IgD-negative memory B cell (primary cell): ENCODE measurements around the gene SLC25A1. TPM values are rescaled to one million over a fixed set of nuclear protein-coding genes. Genes with fewer than 3 reads are reported as not detected.
"Not testable (repeated sequence)": the region's sequence is repeated elsewhere in the genome, so short reads cannot be mapped to it uniquely, and the experiment has no call there.

ENCODE experiments used
- H3K27ac Mint-ChIP-seq, 3 donors: one replicate each; pipeline ENCODE4 v1.8.0; 2020 to 2022; ENCODE audit warnings: mild to moderate bottlenecking in 3 of 3, mixed read lengths in 3 of 3, moderate library complexity in 1 of 3
- H3K27me3 Mint-ChIP-seq: one replicate; pipeline ENCODE4 v1.8.0; 2021; ENCODE audit warnings: mixed read lengths
- H3K36me3 Mint-ChIP-seq: one replicate; pipeline ENCODE4 v1.8.0; 2020; ENCODE audit warnings: mild to moderate bottlenecking, mixed read lengths
- H3K4me1 Mint-ChIP-seq, 3 donors: one replicate each; pipeline ENCODE4 v1.8.0; 2020 to 2022; ENCODE audit warnings: mixed read lengths in 3 of 3, mild to moderate bottlenecking in 1 of 3
- H3K4me3 Mint-ChIP-seq, 4 donors: one replicate each; pipeline ENCODE4 v1.8.0; 2020 to 2022; ENCODE audit warnings: mild to moderate bottlenecking in 4 of 4, mixed read lengths in 4 of 4, moderate library complexity in 3 of 4
- H3K9me3 Mint-ChIP-seq, 3 donors: one replicate each; pipeline ENCODE4 v1.8.0; 2020 to 2021; ENCODE audit warnings: mixed read lengths in 3 of 3, mild to moderate bottlenecking in 1 of 3
- polyA plus RNA-seq: library from polyadenylated mRNA; unstranded; fragments of 300-500 nt; fragmentation: Illumina TruSeq; gene quantifications from one replicate; pipeline ENCODE4 v1.2.3, GENCODE V29; 2021

The SLC25A1 gene
- polyA plus RNA-seq, 1 donor from 2014 or later, result 113 TPM

DNA sequence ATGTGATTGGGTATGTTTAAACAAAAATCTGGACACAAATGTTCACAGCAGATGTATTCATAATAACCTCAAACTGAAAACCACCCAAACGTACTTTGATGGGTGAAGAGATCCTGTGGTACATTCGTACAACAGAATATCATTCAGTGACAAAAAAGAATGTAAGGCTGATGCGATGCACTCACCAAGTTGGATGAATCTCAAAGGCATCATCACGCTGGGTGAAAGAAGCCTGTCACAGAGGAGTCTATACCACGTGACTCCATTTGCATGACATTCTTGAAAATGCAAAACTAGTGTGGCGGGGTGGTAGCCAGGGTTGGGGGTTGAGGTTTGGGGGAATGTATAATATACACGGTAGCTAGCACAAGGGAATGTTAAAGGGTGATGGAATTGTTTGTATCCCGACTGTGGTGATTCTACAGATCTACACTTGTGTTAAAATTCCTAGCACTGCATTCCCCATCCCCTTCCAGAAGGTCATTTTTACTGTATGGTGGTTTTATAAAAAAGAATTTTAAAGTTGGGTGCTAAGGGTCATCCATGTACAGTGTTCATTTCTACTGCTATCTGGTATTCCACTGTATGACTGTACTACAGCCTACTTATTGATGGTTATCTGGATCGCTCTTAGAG is 35.0 kb upstream of the SLC25A1 start:
- H3K36me3 Mint-ChIP-seq, result no peaks in the 10 kb centered on the region
- no peak overlapping the region for H3K27ac Mint-ChIP-seq
- H3K9me3 Mint-ChIP-seq, result peaks cover 0 to 2% (median 0%) of the 10 kb centered on the region in 3 donors
- H3K4me1 Mint-ChIP-seq, result peaks cover 0 to 12% (median 10%) of the 10 kb centered on the region in 3 donors
- H3K27me3 Mint-ChIP-seq, result peaks cover 18% of the 10 kb centered on the region
- H3K4me3 Mint-ChIP-seq, result no peak overlapping the region

- H3K4me3 Mint-ChIP-seq, result no peak overlapping the region
- peaks cover 0 to 2% (median 0%) of the 10 kb centered on the region in 3 donors for H3K9me3 Mint-ChIP-seq
- H3K27me3 Mint-ChIP-seq, result peaks cover 18% of the 10 kb centered on the region
- H3K36me3 Mint-ChIP-seq, result no peaks in the 10 kb centered on the region
- peaks cover 0 to 11% (median 10%) of the 10 kb centered on the region in 3 donors for H3K4me1 Mint-ChIP-seq
- H3K27ac Mint-ChIP-seq, result no peak overlapping the region
Measured at GRCh38 chr22:19213001-19213400, 34.5 kb upstream of the SLC25A1 start.

DNA sequence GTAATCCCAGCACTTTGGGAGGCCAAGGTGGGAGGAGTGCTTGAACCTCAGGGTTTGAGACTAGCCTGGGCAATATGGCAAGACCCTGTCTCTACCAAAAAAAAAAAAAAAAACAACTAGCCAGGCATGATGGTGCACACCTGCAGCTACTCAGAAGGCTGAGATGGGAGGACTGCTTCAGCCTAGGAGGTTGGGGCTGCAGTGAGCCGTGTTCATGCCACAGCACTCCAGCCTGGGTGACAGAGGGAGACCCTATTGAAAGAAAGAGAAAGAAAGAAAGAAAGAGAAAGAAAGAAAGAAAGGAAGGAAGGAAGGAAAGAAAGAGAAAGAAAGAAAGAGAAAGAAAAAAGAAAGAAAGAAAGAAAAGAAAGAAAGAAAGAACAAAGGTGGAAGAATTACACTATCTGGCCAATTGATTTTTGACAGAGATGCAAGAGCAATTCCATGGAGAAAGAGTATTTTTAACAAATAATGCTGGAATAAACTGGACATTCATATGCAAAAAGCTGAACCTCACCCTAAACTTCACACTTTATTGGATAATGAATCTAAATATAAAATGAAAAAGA is 33.9 kb upstream of the SLC25A1 start:
- Mint-ChIP-seq H3K9me3 (peaks cover 0 to 2% (median 0%) of the 10 kb centered on the region in 3 donors), H3K4me3 (no peak overlapping the region), H3K36me3 (no peaks in the 10 kb centered on the region), H3K4me1 (peaks cover 0 to 9% (median 8%) of the 10 kb centered on the region in 3 donors), H3K27me3 (peaks cover 18% of the 10 kb centered on the region), H3K27ac (no peak overlapping the region)

GRCh38 chr22:19210188-19210587 is 31.7 kb upstream of the SLC25A1 start:
- Mint-ChIP-seq H3K36me3 (no peaks in the 10 kb centered on the region), H3K9me3 (peaks cover 0 to 2% (median 0%) of the 10 kb centered on the region in 3 donors), H3K4me3 (no peak overlapping the region), H3K4me1 (peaks cover 0 to 9% (median 8%) of the 10 kb centered on the region in 3 donors), H3K27ac (no peak overlapping the region), H3K27me3 (peaks cover 15% of the 10 kb centered on the region)

GRCh38 chr22:19208287-19208847 is 29.8 kb upstream of the SLC25A1 start:
- Mint-ChIP-seq H3K36me3 (no peaks in the 10 kb centered on the region), H3K4me1 (peaks cover 0 to 8% (median 5%) of the 10 kb centered on the region in 3 donors), H3K4me3 (no peak overlapping the region)

DNA sequence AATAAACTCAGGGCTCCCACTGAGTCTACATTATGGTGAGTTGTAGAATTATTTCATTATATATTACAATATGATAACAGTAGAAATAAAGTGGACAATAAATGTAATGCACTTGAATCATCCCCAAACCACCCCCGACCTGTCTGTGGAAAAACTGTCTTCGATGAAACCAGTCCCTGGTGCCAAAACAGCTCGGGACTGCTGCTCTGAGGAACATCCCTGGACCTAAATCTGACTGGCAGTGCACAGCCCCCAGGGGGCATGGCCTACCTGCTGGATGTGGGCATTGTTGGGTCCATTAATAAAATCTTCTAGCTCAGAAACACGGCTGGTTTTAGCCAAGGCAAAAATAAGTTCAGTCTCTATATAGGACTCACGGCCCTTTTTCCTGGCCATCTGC is 29.3 kb upstream of the SLC25A1 start:
- no peak overlapping the region for H3K4me3 Mint-ChIP-seq
- no peaks in the 10 kb centered on the region for H3K36me3 Mint-ChIP-seq
- H3K4me1 Mint-ChIP-seq, result peaks cover 0 to 4% (median under 1%) of the 10 kb centered on the region in 3 donors
- H3K27me3 Mint-ChIP-seq, result peaks cover 8% of the 10 kb centered on the region
- no peak overlapping the region for H3K27ac Mint-ChIP-seq
- H3K9me3 Mint-ChIP-seq, result peaks cover 0 to 2% (median 0%) of the 10 kb centered on the region in 3 donors

More at GRCh38 chr22:19208287-19208847, 29.8 kb upstream of the SLC25A1 start:
- Mint-ChIP-seq H3K27me3 (peaks cover 8% of the 10 kb centered on the region), H3K27ac (no peak overlapping the region), H3K9me3 (peaks cover 0 to 2% (median 0%) of the 10 kb centered on the region in 3 donors)

DNA sequence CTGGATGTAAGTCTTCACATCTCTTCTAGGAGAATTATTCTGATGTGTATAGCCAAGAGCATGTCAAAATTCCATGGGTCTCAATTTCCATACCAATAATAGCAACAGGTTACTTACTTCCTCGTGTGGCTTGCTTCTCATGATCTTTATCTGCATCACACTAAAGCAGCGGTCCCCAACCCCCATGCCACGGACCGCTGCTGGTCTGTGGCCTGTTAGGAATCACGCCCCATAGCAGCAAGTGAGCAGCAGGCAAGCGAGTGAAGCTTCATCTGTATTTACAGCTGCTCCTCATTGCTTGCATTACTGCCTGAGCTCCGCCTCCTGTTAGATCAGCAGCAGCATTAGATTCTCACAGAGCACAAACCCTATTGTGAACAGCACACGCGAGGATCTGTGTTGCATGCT is 28.9 kb upstream of the SLC25A1 start:
- Mint-ChIP-seq H3K9me3 (peaks cover 0 to 2% (median 0%) of the 10 kb centered on the region in 3 donors), H3K4me1 (peaks cover 0 to 2% (median 0%) of the 10 kb centered on the region in 3 donors)

GRCh38 chr22:19206287-19206686 is 27.8 kb upstream of the SLC25A1 start:
- no peak overlapping the region for H3K27ac Mint-ChIP-seq

More for the DNA sequence above, 28.9 kb upstream of the SLC25A1 start:
- H3K27ac Mint-ChIP-seq, result no peak overlapping the region
- H3K36me3 Mint-ChIP-seq, result peaks cover 2% of the 10 kb centered on the region
- no peak overlapping the region for H3K4me3 Mint-ChIP-seq
- peaks cover 8% of the 10 kb centered on the region for H3K27me3 Mint-ChIP-seq

GRCh38 chr22:19204640-19205039 is 26.1 kb upstream of the SLC25A1 start:
- Mint-ChIP-seq H3K9me3 (peaks cover 0 to 2% (median 0%) of the 10 kb centered on the region in 3 donors), H3K36me3 (peaks cover 2% of the 10 kb centered on the region), H3K4me3 (no peak overlapping the region), H3K4me1 (no peaks in the 10 kb centered on the region), H3K27ac (no peak overlapping the region), H3K27me3 (peaks cover 4% of the 10 kb centered on the region)

More at GRCh38 chr22:19206287-19206686, 27.8 kb upstream of the SLC25A1 start:
- peaks cover 8% of the 10 kb centered on the region for H3K27me3 Mint-ChIP-seq
- H3K36me3 Mint-ChIP-seq, result peaks cover 2% of the 10 kb centered on the region
- H3K4me1 Mint-ChIP-seq, result no peaks in the 10 kb centered on the region
- H3K9me3 Mint-ChIP-seq, result peaks cover 0 to 2% (median 0%) of the 10 kb centered on the region in 3 donors
- H3K4me3 Mint-ChIP-seq, result no peak overlapping the region

DNA sequence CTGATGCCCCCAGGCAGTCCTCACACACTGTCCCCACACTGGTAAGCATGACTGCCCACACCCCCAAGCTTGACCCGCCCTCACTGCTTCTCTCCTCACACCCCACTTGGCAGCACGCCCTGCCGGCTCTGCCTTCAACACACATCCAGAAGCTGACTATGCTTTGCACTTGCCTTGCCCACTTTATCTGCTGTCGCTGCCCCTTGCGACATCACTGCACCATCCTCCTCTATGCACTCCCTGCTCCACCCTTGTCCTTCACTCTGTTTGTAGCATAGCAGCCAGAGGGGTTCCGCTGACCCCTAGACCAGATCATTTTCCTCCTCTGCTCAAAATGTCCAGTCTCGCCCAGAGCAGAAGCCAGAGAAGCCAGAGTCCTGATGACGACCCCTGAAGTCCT is 25.3 kb upstream of the SLC25A1 start:
- H3K4me1 Mint-ChIP-seq, result no peaks in the 10 kb centered on the region
- H3K36me3 Mint-ChIP-seq, result peaks cover 2% of the 10 kb centered on the region
- no peaks in the 10 kb centered on the region for H3K27me3 Mint-ChIP-seq
- H3K9me3 Mint-ChIP-seq, result no peaks in the 10 kb centered on the region
- H3K4me3 Mint-ChIP-seq, result no peak overlapping the region
- no peak overlapping the region for H3K27ac Mint-ChIP-seq

GRCh38 chr22:19202799-19203186 is 24.3 kb upstream of the SLC25A1 start:
- H3K4me3 Mint-ChIP-seq, H3K36me3 Mint-ChIP-seq, H3K27ac Mint-ChIP-seq, H3K9me3 Mint-ChIP-seq, H3K27me3 Mint-ChIP-seq, H3K4me1 Mint-ChIP-seq: not testable (repeated sequence)

GRCh38 chr22:19201869-19202798 is 23.6 kb upstream of the SLC25A1 start:
- H3K4me3 Mint-ChIP-seq, result no peak overlapping the region
- peak overlapping the region in 1 of 3 donors; percentile 60 for H3K27ac Mint-ChIP-seq
- peaks cover 0 to 15% (median 4%) of the 10 kb centered on the region in 3 donors for H3K4me1 Mint-ChIP-seq
- no peaks in the 10 kb centered on the region for H3K9me3 Mint-ChIP-seq
- no peaks in the 10 kb centered on the region for H3K27me3 Mint-ChIP-seq
- H3K36me3 Mint-ChIP-seq, result peaks cover 2% of the 10 kb centered on the region

- Mint-ChIP-seq H3K27me3 (no peaks in the 10 kb centered on the region), H3K4me3 (no peak overlapping the region), H3K36me3 (peaks cover 2% of the 10 kb centered on the region), H3K27ac (peak overlapping the region in 1 of 3 donors; percentile 60), H3K9me3 (no peaks in the 10 kb centered on the region), H3K4me1 (peaks cover 0 to 16% (median 6%) of the 10 kb centered on the region in 3 donors)
Measured at GRCh38 chr22:19201130-19201868, 22.8 kb upstream of the SLC25A1 start.

GRCh38 chr22:19199479-19199878 is 20.9 kb upstream of the SLC25A1 start:
- peaks cover 2% of the 10 kb centered on the region for H3K36me3 Mint-ChIP-seq
- H3K4me3 Mint-ChIP-seq, result no peak overlapping the region
- H3K9me3 Mint-ChIP-seq, result no peaks in the 10 kb centered on the region
- no peak overlapping the region for H3K27ac Mint-ChIP-seq
- no peaks in the 10 kb centered on the region for H3K27me3 Mint-ChIP-seq
- peaks cover 8 to 18% (median 16%) of the 10 kb centered on the region in 3 donors for H3K4me1 Mint-ChIP-seq
